ENCODE results near the gene ATRNL1. TPM values are rescaled to one million over a fixed set of nuclear protein-coding genes. Genes with fewer than 3 reads are reported as not detected.

Gene ATRNL1
- total RNA-seq, 1 experiment from 2014 or later, result 28.7 TPM

DNA sequence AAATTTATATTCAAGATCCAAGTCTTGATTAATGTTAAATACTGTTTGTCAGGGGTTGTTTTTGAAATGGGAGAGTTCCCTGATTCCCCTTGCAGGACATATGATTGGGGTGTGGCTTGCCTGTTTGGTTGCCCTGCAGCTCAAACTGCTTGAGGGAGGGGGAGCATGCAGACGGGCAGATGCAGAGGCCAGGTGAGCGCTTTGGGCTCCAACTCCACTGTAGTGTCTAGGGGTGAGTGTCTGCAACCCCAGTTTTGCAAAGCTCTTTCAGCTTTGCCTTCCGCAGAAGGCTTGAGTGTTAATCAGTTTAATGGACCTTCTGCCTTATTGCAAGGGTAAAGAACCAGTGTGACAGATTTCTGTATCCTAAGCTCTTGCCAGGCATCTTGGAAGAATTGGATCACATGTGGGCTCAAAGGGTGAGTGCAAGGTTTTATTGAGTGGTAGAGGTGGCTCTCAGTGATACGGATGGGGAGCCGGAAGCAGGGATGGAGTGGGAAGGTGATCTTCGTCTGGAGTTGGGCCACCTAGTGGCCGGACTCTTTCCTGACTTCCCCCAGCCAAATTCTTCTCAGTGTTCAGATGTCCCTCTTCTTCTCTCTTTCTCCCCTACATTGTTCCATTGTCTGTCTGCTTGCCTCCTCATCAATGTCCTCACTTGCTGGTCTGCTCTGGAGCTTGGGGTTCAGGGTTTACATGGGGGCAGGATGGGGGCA lies 479.7 kb downstream of the ATRNL1 start:
- no peaks in the 10 kb centered on the region for H3K36me3 Mint-ChIP-seq
- H3K27me3 Mint-ChIP-seq (ENCODE audit: low read depth), result no peaks in the 10 kb centered on the region
- TF ChIP-seq ATF1 (CRISPR knock-in tag; IDR thresholded peaks at IDR 0.05), result no peak
- no peak for TF ChIP-seq JUN (CRISPR knock-in tag; IDR thresholded peaks at IDR 0.05)
- TF ChIP-seq, protein P1, sequence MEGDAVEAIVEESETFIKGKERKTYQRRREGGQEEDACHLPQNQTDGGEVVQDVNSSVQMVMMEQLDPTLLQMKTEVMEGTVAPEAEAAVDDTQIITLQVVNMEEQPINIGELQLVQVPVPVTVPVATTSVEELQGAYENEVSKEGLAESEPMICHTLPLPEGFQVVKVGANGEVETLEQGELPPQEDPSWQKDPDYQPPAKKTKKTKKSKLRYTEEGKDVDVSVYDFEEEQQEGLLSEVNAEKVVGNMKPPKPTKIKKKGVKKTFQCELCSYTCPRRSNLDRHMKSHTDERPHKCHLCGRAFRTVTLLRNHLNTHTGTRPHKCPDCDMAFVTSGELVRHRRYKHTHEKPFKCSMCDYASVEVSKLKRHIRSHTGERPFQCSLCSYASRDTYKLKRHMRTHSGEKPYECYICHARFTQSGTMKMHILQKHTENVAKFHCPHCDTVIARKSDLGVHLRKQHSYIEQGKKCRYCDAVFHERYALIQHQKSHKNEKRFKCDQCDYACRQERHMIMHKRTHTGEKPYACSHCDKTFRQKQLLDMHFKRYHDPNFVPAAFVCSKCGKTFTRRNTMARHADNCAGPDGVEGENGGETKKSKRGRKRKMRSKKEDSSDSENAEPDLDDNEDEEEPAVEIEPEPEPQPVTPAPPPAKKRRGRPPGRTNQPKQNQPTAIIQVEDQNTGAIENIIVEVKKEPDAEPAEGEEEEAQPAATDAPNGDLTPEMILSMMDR (IDR thresholded peaks at IDR 0.05), result peak; percentile 64
- TF ChIP-seq FOXP1 (CRISPR knock-in tag; IDR thresholded peaks at IDR 0.05; ENCODE audit: borderline replicate concordance), result no peak
- peak overlapping the region; percentile 51 for H3K4me3 Mint-ChIP-seq
- ATAC-seq, result peak; percentile 95
- DNase-seq (ENCODE audit: low spot score), result peak; percentile 47
- ChIA-PET POLR2A (no interaction called here), CTCF (interaction anchor here (0.6 to 0.7 kb wide), 2 partner anchors 11 to 272 kb away, joined by 3 read pairs; no protein-coding TSS in a partner anchor)
- H3K27ac Mint-ChIP-seq, result no peak overlapping the region
- H3K9me3 Mint-ChIP-seq, result peaks cover 7% of the 10 kb centered on the region
- 0 out of 2 replicates have a peak, but pooled peaks cover 3% of the 10 kb centered on the region for H3K4me1 Mint-ChIP-seq

DNA sequence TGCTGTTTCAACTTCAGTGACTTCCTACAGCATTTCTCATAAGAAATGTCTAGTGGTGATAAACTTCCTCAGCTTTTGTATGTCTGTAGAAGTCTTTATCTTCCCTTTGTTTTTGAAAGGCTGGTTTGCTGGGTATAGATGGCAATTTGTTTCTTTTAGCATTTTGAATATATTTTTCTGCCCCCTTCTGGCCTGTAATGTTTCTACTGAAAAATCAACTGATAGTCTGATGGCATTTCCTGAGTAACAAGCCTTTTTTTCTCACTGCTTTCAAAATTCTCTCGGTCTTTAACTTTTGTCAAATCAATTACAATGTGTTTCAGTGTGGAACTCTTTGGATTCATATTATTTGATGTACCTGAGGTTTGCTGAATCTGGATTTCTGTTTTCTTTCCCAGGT lies 487.1 kb downstream of the ATRNL1 start:
- ChIA-PET POLR2A (no interaction called here), CTCF (no interaction called here)
- TF ChIP-seq, protein P1 (IDR thresholded peaks at IDR 0.05), result no peak
- TF ChIP-seq, protein P2, sequence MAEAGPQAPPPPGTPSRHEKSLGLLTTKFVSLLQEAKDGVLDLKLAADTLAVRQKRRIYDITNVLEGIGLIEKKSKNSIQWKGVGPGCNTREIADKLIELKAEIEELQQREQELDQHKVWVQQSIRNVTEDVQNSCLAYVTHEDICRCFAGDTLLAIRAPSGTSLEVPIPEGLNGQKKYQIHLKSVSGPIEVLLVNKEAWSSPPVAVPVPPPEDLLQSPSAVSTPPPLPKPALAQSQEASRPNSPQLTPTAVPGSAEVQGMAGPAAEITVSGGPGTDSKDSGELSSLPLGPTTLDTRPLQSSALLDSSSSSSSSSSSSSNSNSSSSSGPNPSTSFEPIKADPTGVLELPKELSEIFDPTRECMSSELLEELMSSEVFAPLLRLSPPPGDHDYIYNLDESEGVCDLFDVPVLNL (CRISPR knock-in tag; IDR thresholded peaks at IDR 0.05; ENCODE audit: borderline replicate concordance, low read depth), result no peak
- TF ChIP-seq, protein P3, sequence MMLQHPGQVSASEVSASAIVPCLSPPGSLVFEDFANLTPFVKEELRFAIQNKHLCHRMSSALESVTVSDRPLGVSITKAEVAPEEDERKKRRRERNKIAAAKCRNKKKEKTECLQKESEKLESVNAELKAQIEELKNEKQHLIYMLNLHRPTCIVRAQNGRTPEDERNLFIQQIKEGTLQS (CRISPR knock-in tag; conservative IDR thresholded peaks at IDR 0.05), result no peak
- no peak for TF ChIP-seq ZNF219 (CRISPR knock-in tag; IDR thresholded peaks at IDR 0.05; ENCODE audit: borderline replicate concordance)
- no peak for DNase-seq (ENCODE audit: low spot score)
- H3K27me3 Mint-ChIP-seq (ENCODE audit: low read depth), result no peaks in the 10 kb centered on the region
- ATAC-seq, result no peak
- 0 out of 2 replicates have a peak, but pooled peaks cover 6% of the 10 kb centered on the region for H3K4me1 Mint-ChIP-seq
- H3K36me3 Mint-ChIP-seq, result no peaks in the 10 kb centered on the region
- no peak overlapping the region for H3K27ac Mint-ChIP-seq
- no peak overlapping the region for H3K4me3 Mint-ChIP-seq
- peaks cover 13% of the 10 kb centered on the region for H3K9me3 Mint-ChIP-seq

DNA sequence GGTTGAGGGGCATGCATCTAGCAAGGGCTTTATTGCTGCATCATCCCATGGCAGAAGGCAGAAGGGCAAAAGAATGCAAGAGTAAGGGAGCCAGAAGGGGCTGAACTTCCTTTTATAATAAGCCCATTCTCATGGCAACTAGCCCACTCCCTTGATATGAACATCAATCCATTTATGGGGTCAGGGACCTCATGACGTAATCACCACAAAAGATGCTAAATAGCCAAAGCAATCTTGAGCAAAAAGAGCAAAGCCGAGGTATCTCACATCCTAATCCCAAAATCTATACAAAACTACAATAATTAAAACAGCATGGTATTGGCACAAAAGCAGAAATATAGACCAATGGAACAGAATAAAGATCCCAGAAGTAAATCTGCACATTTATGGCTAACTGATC lies 499.9 kb downstream of the ATRNL1 start:
- TF ChIP-seq ZNF121 (CRISPR knock-in tag; IDR thresholded peaks at IDR 0.05), result no peak
- no peak for TF ChIP-seq ATF1 (CRISPR knock-in tag; IDR thresholded peaks at IDR 0.05)
- no peak for TF ChIP-seq MYBL2 (CRISPR knock-in tag; IDR thresholded peaks at IDR 0.05)
- TF ChIP-seq ZNF232 (CRISPR knock-in tag; IDR thresholded peaks at IDR 0.05), result no peak
- TF ChIP-seq, protein P4, sequence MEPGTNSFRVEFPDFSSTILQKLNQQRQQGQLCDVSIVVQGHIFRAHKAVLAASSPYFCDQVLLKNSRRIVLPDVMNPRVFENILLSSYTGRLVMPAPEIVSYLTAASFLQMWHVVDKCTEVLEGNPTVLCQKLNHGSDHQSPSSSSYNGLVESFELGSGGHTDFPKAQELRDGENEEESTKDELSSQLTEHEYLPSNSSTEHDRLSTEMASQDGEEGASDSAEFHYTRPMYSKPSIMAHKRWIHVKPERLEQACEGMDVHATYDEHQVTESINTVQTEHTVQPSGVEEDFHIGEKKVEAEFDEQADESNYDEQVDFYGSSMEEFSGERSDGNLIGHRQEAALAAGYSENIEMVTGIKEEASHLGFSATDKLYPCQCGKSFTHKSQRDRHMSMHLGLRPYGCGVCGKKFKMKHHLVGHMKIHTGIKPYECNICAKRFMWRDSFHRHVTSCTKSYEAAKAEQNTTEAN (CRISPR knock-in tag; IDR thresholded peaks at IDR 0.05), result no peak
- no peak for TF ChIP-seq CREM (CRISPR knock-in tag; IDR thresholded peaks at IDR 0.05)
- TF ChIP-seq SOX15 (CRISPR knock-in tag; IDR thresholded peaks at IDR 0.05), result no peak
- TF ChIP-seq, protein P5, sequence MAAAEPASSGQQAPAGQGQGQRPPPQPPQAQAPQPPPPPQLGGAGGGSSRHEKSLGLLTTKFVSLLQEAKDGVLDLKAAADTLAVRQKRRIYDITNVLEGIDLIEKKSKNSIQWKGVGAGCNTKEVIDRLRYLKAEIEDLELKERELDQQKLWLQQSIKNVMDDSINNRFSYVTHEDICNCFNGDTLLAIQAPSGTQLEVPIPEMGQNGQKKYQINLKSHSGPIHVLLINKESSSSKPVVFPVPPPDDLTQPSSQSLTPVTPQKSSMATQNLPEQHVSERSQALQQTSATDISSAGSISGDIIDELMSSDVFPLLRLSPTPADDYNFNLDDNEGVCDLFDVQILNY (CRISPR knock-in tag; IDR thresholded peaks at IDR 0.05), result no peak
- ChIA-PET CTCF (no interaction called here), POLR2A (no interaction called here)
- Mint-ChIP-seq H3K36me3 (peaks cover 3% of the 10 kb centered on the region; the same call in 1 of the 2 replicates), H3K27ac (no peak overlapping the region), H3K9me3 (peaks cover 37% of the 10 kb centered on the region), H3K4me1 (no peaks in the 10 kb centered on the region; the same call in 1 of the 2 replicates), H3K4me3 (no peak overlapping the region), H3K27me3 (ENCODE audit: low read depth) (no peaks in the 10 kb centered on the region)
- no peak for ATAC-seq
- DNase-seq (ENCODE audit: low spot score), result no peak
